Activated T-cell treated with anti-CD3 and anti-CD28 coated beads, Interleukin-2, amount 50 U/mL, for 48 hours (primary cell): ENCODE data around the gene JSRP1.
A peak's percentile ranks its signal among the peaks of the same experiment; 100 is the strongest.

Experiments used
- DNase-seq, 2 experiments: peaks; one replicate each; pipeline ENCODE4 v3.0.0-alpha.2; 2020

JSRP1 gene

DNA sequence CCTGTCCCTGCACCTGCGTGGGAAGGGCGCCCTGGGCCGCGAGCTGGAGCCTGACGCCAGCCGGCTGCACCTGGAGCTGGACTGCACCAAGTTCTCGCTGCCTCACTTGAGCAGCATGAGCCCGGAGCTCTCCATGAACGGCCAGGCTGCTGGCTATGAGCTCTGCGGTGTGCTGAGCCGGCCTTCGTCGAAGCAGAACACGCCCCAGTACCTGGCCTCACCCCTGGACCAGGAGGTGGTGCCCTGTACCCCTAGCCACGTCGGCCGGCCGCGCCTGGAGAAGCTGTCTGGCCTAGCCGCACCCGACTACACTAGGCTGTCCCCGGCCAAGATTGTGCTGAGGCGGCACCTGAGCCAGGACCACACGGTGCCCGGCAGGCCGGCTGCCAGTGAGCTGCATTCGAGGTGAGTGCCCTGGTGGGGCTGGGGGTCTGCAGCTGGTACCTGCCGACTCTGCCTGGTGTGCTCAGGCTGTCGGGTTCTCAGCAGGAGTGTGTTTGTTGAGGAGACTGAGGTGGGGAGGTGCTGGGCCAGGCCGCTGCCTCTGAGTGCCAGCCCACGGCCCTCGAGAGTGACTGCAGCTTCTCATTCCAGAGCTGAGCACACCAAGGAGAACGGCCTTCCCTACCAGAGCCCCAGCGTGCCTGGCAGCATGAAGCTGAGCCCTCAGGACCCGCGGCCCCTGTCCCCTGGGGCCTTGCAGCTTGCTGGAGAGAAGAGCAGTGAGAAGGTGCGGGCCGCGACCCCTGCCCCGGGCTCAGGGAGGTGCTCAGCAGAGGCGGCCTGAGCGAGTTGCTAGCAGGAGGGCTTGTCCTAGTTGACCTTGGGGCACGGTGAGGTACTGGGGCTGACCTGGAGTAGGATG is 39.6 kb downstream of the JSRP1 start:
- DNase-seq: no peak

DNA sequence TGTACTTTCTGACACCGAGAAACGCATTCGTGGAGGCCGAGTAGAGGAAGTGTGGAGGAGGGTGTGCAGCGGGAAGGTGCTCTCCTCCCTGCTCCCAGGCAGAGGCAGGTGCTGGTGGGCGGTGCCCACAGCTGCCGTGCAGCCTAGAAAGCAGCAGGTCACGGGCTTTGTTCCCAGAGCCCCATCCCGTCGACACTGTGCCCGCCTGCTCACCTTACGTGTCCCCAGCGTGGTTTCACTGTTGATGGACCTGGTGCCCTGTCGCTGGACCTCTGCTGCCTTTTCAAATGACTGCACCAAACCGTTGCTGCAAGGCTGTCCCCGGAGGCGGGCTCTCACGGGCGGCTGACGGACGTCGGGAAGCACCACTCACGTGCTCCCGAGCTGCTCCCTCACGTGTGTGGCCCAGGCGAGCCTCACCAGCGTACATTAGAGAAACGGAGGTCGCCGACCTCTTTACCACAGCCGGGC is 40.9 kb downstream of the JSRP1 start:
- DNase-seq: peak in 1 of 2 experiments; percentile 36

GRCh38 chr19:2214251-2214650 is 42.0 kb downstream of the JSRP1 start:
- no peak for DNase-seq

DNA sequence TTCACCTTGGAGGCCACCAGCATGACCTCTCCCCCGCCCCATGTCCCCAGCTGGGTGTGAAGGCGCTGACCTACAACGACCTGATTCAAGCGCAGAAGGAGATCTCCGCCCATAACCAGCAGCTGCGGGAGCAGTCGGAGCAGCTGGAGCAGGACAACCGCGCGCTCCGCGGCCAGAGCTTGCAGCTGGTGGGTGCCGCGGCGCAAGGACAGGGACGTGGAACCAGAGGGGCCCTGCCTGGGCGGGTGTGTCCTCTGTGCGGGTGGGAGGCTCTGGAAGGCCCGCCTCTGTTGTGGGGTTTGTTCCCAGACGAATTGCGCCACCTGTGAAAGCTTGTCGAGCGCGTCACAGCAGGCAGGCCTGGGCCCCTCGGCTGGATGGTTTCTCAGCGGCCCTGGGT is 42.4 kb downstream of the JSRP1 start:
- no peak for DNase-seq

DNA sequence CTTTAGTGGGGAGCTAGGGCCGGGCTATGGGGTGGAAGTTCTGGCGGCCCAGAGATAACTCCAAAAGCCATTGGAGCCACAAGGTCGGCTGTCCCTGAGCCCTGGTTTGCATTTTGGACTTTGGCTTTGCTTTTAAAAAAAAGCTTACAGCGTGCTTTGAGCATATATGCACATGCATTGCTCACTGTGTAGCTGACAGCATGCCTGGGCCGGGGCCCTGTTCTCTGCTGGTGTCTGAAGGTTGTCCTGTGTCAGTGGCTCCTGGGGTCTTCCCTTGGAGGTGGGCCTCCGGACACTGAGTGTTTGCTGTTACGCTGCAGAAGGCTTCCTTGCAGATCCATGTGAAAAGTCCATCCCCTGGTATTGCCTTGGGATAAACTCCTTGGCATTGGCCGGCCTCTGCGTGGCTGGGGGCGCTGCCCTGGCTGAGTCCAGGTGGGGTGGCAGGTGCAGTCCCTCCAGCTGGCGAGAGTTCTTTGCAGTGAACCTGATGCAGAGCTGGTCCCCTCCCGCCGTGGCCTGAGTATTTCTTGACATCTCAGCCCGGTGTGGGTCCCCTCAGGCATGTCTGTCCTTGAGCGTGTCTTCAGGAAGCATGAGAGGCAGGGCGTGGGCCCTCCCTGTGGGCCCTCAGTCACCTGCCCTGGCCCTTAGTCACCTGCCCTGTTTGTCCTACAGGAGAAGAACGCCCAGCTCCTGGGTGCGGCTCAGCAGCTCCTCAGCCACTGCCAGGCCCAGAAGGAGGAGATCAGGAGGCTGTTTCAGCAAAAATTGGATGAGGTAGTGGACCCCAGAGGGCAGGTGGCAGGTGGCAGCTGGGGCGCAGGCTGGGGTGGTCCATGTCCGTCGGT is 43.1 kb downstream of the JSRP1 start:
- DNase-seq: no peak

DNA sequence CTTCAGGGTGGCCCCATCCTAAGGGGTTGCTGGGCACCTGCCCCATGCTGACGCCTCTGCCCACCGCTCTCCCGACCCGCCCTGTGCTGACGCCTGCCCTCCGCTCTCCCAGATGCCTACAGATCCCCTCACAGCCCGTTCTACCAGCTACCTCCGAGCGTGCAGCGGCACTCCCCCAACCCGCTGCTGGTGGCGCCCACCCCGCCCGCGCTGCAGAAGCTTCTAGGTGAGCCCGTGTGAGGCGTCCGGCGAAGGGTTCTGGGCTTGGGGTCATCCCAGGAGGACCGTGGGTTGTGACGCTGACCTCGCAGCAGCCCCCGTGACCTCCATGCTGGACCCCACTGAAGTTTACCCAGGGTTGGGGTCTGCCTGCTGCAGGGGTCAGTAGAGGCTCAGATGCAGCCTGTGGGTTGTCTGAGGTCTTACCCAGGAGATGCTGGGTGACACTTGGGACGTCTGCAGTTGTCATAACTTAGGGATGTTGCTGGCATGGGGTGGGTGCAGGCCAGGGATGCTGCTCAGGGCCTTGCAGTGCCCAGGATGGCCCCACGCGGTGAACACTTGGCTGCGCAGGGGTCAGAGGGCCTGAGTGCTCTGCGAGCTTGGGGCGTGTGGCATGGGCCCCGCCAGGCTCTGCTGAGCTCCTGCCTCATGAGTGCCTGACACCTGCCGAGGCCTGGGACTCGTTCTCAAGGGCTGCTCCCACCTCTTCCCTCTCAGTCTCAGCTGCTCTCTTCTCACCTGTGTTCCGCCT is 45.1 kb downstream of the JSRP1 start:
- DNase-seq: no peak

DNA sequence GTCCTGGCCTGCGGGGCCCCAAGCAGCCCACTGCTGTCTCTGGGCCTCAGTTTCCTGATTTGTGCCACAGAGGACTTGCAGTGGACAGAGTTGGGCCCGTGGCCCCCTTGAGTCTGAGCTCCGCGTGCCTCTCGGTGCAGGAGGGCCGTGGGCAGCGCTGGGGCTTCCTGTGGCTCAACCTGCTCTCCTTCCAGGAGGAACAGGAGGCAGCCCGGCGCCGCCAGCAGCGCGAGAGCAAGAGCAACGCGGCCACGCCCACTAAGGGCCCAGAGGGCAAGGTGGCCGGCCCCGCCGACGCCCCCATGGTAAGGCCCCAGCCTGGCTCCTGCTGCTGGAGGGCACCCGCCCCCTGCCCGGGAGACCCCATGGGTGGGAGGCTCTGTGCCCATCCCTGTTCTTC is 46.0 kb downstream of the JSRP1 start:
- no peak for DNase-seq

GRCh38 chr19:2209408-2209807 is 46.8 kb downstream of the JSRP1 start:
- DNase-seq: no peak

DNA sequence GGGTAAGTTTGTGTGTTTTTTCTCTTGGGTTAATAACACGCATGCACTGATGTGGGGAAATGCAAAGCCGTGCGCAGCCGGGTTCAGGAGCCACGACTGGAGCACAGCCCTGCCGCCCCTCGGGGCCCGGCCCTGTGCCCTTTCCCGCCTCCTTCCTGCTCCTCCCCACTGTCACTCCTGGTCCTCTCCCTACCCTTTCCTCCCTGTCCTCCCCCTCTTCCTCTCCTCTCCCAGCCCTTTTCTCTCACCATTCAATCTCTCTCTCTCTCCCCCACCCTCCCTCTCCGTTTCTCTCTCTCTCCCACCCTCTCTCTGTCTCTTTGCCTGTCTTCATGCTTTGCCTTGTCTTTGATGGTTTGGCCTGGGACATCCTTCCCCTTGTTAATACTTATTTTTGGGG is 47.2 kb downstream of the JSRP1 start:
- DNase-seq: no peak

- peak; percentile 48 to 49 for DNase-seq
Measured at GRCh38 chr19:2207991-2208860, 48.0 kb downstream of the JSRP1 start.

DNA sequence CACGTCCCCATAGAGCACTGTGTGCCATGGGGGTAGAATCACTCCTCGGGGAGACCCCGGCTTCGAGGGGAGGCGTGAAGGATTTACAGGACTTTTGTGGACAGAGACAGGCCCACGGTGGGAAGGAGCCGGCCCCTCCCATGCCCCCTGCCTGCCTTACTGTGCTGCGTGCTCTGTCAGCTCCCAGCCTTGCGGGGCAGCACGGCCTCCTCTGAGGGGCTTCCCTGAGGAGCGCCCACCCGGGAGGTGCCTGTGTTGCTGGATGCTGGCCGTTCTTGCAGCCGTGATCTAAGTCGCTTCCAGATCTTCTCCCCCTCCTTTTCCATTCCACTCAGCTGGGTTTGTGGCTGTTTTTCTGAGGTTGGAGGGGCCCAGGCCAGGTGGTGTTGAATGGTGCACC is 49.2 kb downstream of the JSRP1 start:
- no peak for DNase-seq

GRCh38 chr19:2202366-2202765 is 53.9 kb downstream of the JSRP1 start:
- DNase-seq: no peak
